Measurements from ENCODE around the gene FANCL. TPM values are rescaled to one million over a fixed set of nuclear protein-coding genes. Genes with fewer than 3 reads are reported as not detected.

The FANCL gene
- total and polyA plus RNA-seq, 9 of the 15 experiments (the other 6 are each of a cell fraction or from before 2014, with no cell fraction given) = 36.7 to 120 (median 58.5) TPM

GRCh38 chr2:58240670-58241545, at the start of gene FANCL (continued):
- no peak for TF ChIP-seq ZNF583 (CRISPR knock-in tag; IDR thresholded peaks at IDR 0.05)
- no peak for TF ChIP-seq RHOXF2B (CRISPR knock-in tag; conservative IDR thresholded peaks at IDR 0.05)
- TF ChIP-seq ZC3H4 (CRISPR knock-in tag; IDR thresholded peaks at IDR 0.05; ENCODE audit: borderline replicate concordance) = no peak
- no peak for TF ChIP-seq CAMTA2 (CRISPR knock-in tag; conservative IDR thresholded peaks at IDR 0.05)
- TF ChIP-seq MTF1 (CRISPR knock-in tag; IDR thresholded peaks at IDR 0.05; ENCODE audit: borderline replicate concordance) = no peak
- TF ChIP-seq HOMEZ (CRISPR knock-in tag; IDR thresholded peaks at IDR 0.05) = no peak
- TF ChIP-seq GTF2B (IDR thresholded peaks at IDR 0.05; ENCODE audit: extremely low read depth, insufficient read length) = no peak
- no peak for TF ChIP-seq MCM5 (IDR thresholded peaks at IDR 0.05; ENCODE audit: low read depth)
- no peak for TF ChIP-seq HDAC8 (tag; IDR thresholded peaks at IDR 0.05)
- TF ChIP-seq ZNF140 (CRISPR knock-in tag; IDR thresholded peaks at IDR 0.05) = no peak
- TF ChIP-seq POLR2B (IDR thresholded peaks at IDR 0.05; ENCODE audit: low read depth, partially characterized antibody) = peak; percentile 91
- no peak for TF ChIP-seq ZNF696 (CRISPR knock-in tag; conservative IDR thresholded peaks at IDR 0.05)
- TF ChIP-seq ZNF668 (CRISPR knock-in tag; IDR thresholded peaks at IDR 0.05) = no peak
- TF ChIP-seq ZNF217 (CRISPR knock-in tag; IDR thresholded peaks at IDR 0.05) = no peak
- peak; percentile 71 for TF ChIP-seq TBP (optimal IDR thresholded peaks at IDR 0.05; ENCODE audit: low read depth, low read length)

All from K562 (cell line).